ENCODE results near the gene EFTUD2.

- no peak for TF ChIP-seq EZH2 (IDR thresholded peaks at IDR 0.05; ENCODE audit: insufficient read depth, poor library complexity, severe bottlenecking)
- no peak for TF ChIP-seq EZH2phosphoT487 (IDR thresholded peaks at IDR 0.05; ENCODE audit: insufficient read depth, low read depth)
Observed at GRCh38 chr17:44862278-44862914, 36.8 kb downstream of the EFTUD2 start.

Measured in GM23248 (cell line).